HCT116 (cell line): ENCODE results near the gene PIP4P1. TPM values are rescaled to one million over a fixed set of nuclear protein-coding genes. Genes with fewer than 3 reads are reported as not detected.

Experiments used
- ATAC-seq: fragments of 200-7000 bp; cut with Tn5 transposase; 2 replicates; pipeline ENCODE4 v1.9.1; 2020; ENCODE audit warnings: mild to moderate bottlenecking, moderate library complexity
- BruUV-seq: library from RNA; stranded (reverse); fragments of 400-500 nt; replicated peaks from 2 replicates; lab custom pipeline; 2021; lab: Mats Ljungman, UMichigan
- CTCF ChIA-PET: fragments of 300-600 bp; sonication (Branson Sonifier 250); formaldehyde crosslinking; loops from one replicate; lab custom pipeline; 2021; ENCODE audit warnings: antibody characterized with exemption; lab: Charles Lee
- POLR2A ChIA-PET: fragments of 300-600, 350-600 bp; sonication (Branson Sonifier 250); formaldehyde crosslinking; loops from one replicate; lab custom pipeline; 2021; ENCODE audit warnings: antibody characterized with exemption; lab: Charles Lee
- RAD21 ChIA-PET, 2 experiments: fragments of 300-600 bp; sonication (Branson Sonifier 250); formaldehyde crosslinking; loops; one replicate each; lab custom pipeline; 2023; ENCODE audit warnings: low total read pairs in 2 of 2; ENCODE audit not compliant: uncharacterized antibody in 2 of 2, unreplicated experiment in 2 of 2, low non-redundant PET in 1 of 2; lab: Charles Lee
- DNase-seq: peaks from one replicate; pipeline ENCODE4 v3.0.0-alpha.2; 2010; ENCODE audit warnings: low read depth, low spot score
- H2AFZ ChIP-seq: fragments of 200-600 bp; shearing (Covaris generic), sonication (generic); 2 replicates; pipeline ENCODE4 v1.6.1; 2017; ENCODE audit warnings: low read depth, mixed run types, mixed read lengths, antibody characterized with exemption, low read length; ENCODE audit not compliant: poor library complexity, severe bottlenecking
- H3K27ac ChIP-seq: 2 replicates; pipeline ENCODE4 v1.5.1; 2012; ENCODE audit warnings: low read depth, low read length
- H3K27me3 ChIP-seq: fragments of 200-600 bp; sonication (generic); 2 replicates; pipeline ENCODE4 v1.6.1; 2016; ENCODE audit warnings: mixed run types, low read length, mixed read lengths; ENCODE audit not compliant: insufficient read depth
- H3K36me3 ChIP-seq, 2 experiments: fragments of 200-500 bp in 1 of 2; fragments of 200-600 bp in 1 of 2; sonication (Bioruptor generic) in 1 of 2; sonication (generic) in 1 of 2; 2 replicates each; pipeline versions ENCODE4 v1.5.1 to v1.6.1; 2014 to 2016; ENCODE audit warnings: low read length in 2 of 2, inconsistent platforms in 1 of 2, mixed read lengths in 1 of 2, mixed run types in 1 of 2; ENCODE audit not compliant: insufficient read depth in 2 of 2, control insufficient read depth in 1 of 2
- H3K4me1 ChIP-seq, 2 experiments: fragments of 200-600 bp in 1 of 2; sonication (generic) in 1 of 2; 2 replicates each; pipeline versions ENCODE4 v1.5.1 to v1.6.1; 2012 to 2017; ENCODE audit warnings: low read length in 2 of 2, inconsistent platforms in 1 of 2, mild to moderate bottlenecking in 1 of 2, mixed read lengths in 1 of 2, mixed run types in 1 of 2, moderate library complexity in 1 of 2; ENCODE audit not compliant: insufficient read depth in 2 of 2, control insufficient read depth in 1 of 2
- H3K4me2 ChIP-seq: fragments of 200-600 bp; sonication (generic); 2 replicates; pipeline ENCODE4 v1.6.1; 2017; ENCODE audit warnings: mixed run types, low read length, mixed read lengths
- H3K4me3 ChIP-seq, 2 experiments: fragments of 200-600 bp in 1 of 2; sonication (generic) in 1 of 2; replicated peaks in 1 of 2; 2 replicates each; pipeline ENCODE4 v1.5.1; 2011 to 2016; ENCODE audit warnings: low read length in 2 of 2, control low read depth in 1 of 2, low read depth in 1 of 2, mild to moderate bottlenecking in 1 of 2, mixed read lengths in 1 of 2, mixed run types in 1 of 2
- H3K79me2 ChIP-seq: fragments of 200-600 bp; sonication (generic); 2 replicates; pipeline ENCODE4 v1.6.1; 2017; ENCODE audit warnings: mild to moderate bottlenecking, mixed run types, low read length, moderate library complexity, mixed read lengths; ENCODE audit not compliant: insufficient read depth
- H3K9ac ChIP-seq: fragments of 200-600 bp; sonication (generic); 2 replicates; pipeline ENCODE4 v1.6.1; 2016; ENCODE audit warnings: low read length, mixed read lengths
- H3K9me2 ChIP-seq: fragments of 200-600 bp; sonication (generic), shearing (Covaris generic); 2 replicates; pipeline ENCODE4 v1.6.1; 2017; ENCODE audit warnings: mixed run types, mild to moderate bottlenecking, moderate library complexity; ENCODE audit not compliant: insufficient read depth
- H3K9me3 ChIP-seq, 2 experiments: fragments of 200-500 bp in 1 of 2; fragments of 200-600 bp in 1 of 2; sonication (Bioruptor generic) in 1 of 2; sonication (generic) in 1 of 2; 2 replicates each; pipeline ENCODE4 v1.6.1; 2014 to 2017; ENCODE audit warnings: low read length in 2 of 2, mixed read lengths in 2 of 2, inconsistent platforms in 1 of 2, low read depth in 1 of 2, mild to moderate bottlenecking in 1 of 2, mixed run types in 1 of 2, moderate library complexity in 1 of 2; ENCODE audit not compliant: control insufficient read depth in 1 of 2, insufficient read depth in 1 of 2
- H4K20me1 ChIP-seq: fragments of 200-600 bp; sonication (generic), shearing (Covaris generic); 2 replicates; pipeline ENCODE4 v1.6.1; 2017; ENCODE audit warnings: mixed run types, mild to moderate bottlenecking, moderate library complexity; ENCODE audit not compliant: insufficient read depth
- CBX3 ChIP-seq: IDR thresholded peaks from 2 replicates; pipeline ENCODE4 v1.6.1; 2012; ENCODE audit warnings: low read depth
- CEBPB ChIP-seq: IDR thresholded peaks from 2 replicates; pipeline ENCODE4 v1.6.1; 2012; ENCODE audit warnings: low read depth
- ELF1 ChIP-seq: IDR thresholded peaks from 2 replicates; pipeline ENCODE4 v1.6.1; 2012; ENCODE audit warnings: low read depth, borderline replicate concordance
- EZH2 ChIP-seq: fragments of 200-600 bp; sonication (generic); IDR thresholded peaks from 2 replicates; pipeline ENCODE4 v1.6.1; 2017; ENCODE audit warnings: antibody characterized with exemption, mixed run types
- JUND ChIP-seq: IDR thresholded peaks from 2 replicates; pipeline ENCODE4 v1.6.1; 2012
- POLR2A ChIP-seq: IDR thresholded peaks from 2 replicates; pipeline ENCODE4 v1.7.0; 2011; ENCODE audit warnings: borderline replicate concordance; ENCODE audit not compliant: insufficient read depth, insufficient read length; ENCODE audit errors: extremely low read depth
- POLR2AphosphoS5 ChIP-seq: IDR thresholded peaks from 2 replicates; pipeline ENCODE4 v1.6.1; 2011; ENCODE audit warnings: mild to moderate bottlenecking, low read depth, low read length, moderate library complexity
- RAD21 ChIP-seq: IDR thresholded peaks from 2 replicates; pipeline ENCODE4 v1.6.1; 2012; ENCODE audit warnings: low read depth, mild to moderate bottlenecking
- SRF ChIP-seq: IDR thresholded peaks from 2 replicates; pipeline ENCODE4 v1.6.1; 2012; ENCODE audit warnings: low read depth
- ZFX ChIP-seq: fragments of 450-650 bp; IDR thresholded peaks from 2 replicates; pipeline ENCODE4 v1.6.1; 2017
- ZNF274 ChIP-seq: fragments of 200-500 bp; sonication (Bioruptor generic); IDR thresholded peaks from 2 replicates; pipeline ENCODE4 v1.6.1; 2014; ENCODE audit warnings: mild to moderate bottlenecking, low read depth, low read length, inconsistent platforms
- intact Hi-C: fragments of 100-400 bp; cut with micrococcal nuclease; formaldehyde crosslinking; loops from 2 replicates; pipeline ENCODE4 v1.10.0; 2022
- total RNA-seq: library from RNA; stranded (reverse); gene quantifications from one replicate; pipeline ENCODE4 v1.2.1, GENCODE V29; 2021; ENCODE audit not compliant: unreplicated experiment
- TF ChIP-seq, protein P1 (sequence below): IDR thresholded peaks from 2 replicates; pipeline ENCODE4 v1.6.1; 2012
- TF ChIP-seq, protein P2 (sequence below): IDR thresholded peaks from 2 replicates; pipeline ENCODE4 v1.6.1; 2012; ENCODE audit warnings: low read depth
- TF ChIP-seq, protein P3 (sequence below), 3 experiments: fragments of 200-600 bp in 1 of 3; sonication (generic) in 1 of 3; IDR thresholded peaks in 2 of 3; conservative IDR thresholded peaks in 1 of 3; 2 replicates each; pipeline ENCODE4 v1.5.1; 2012 to 2017; ENCODE audit warnings: low read depth in 2 of 3, low read length in 2 of 3, antibody characterized with exemption in 1 of 3, borderline replicate concordance in 1 of 3, control low read depth in 1 of 3, mild to moderate bottlenecking in 1 of 3, mixed read lengths in 1 of 3, mixed run types in 1 of 3, moderate library complexity in 1 of 3; ENCODE audit not compliant: insufficient read depth in 1 of 3

PIP4P1 gene
- total RNA-seq, 1 experiment from 2014 or later: 35.4 TPM

DNA sequence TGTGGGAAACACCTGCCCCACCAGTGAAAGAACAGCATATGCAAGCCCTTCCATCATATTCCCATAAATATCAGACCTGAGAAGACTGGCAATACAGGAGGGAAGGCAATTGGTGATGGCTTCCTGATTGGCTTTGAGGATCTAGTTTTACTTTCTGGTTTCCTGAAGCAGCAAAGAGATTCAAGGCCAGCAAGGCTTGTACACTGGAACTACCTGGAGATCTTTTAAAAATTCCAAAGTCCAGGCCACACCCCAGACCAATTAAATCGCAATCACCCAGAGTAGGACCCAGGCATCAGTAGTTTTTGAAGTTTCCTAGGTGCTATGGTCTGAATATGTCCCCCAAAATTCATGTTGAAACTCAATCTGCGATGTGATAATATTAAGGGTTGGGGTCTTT, 45.0 kb downstream of the PIP4P1 start:
- intact Hi-C loops: no loop called here

More for the DNA sequence above, 45.0 kb downstream of the PIP4P1 start:
- DNase-seq (no peak), ATAC-seq (no peak)
- H3K4me2 ChIP-seq: 0 out of 2 replicates have a peak overlapping the region, but pooled peaks have one; percentile 2
- no peaks in the 10 kb centered on the region for H3K27me3 ChIP-seq
- H3K9ac ChIP-seq: no peak overlapping the region
- CTCF ChIA-PET: interaction anchor here (0.7 to 1.9 kb wide), 15 partner anchors 9 to 264 kb away, joined by 3 to 18 read pairs (median 6); partner anchors contain the start of genes APEX1, CCNB1IP1, OSGEP and PARP2
- POLR2A ChIA-PET: interaction anchor here (1.0 to 3.8 kb wide), 7 partner anchors 8 to 194 kb away, joined by 4 to 30 read pairs (median 6); partner anchors contain the start of genes APEX1, PARP2 and PNP
- RAD21 ChIA-PET: interaction anchor here in 1 of 2 experiments (0.7 to 1.0 kb wide), 2 partner anchors 53 to 191 kb away, joined by 3 read pairs; partner anchors contain the start of gene PNP
- H4K20me1 ChIP-seq: no peaks in the 10 kb centered on the region
- TF ChIP-seq, protein P1, sequence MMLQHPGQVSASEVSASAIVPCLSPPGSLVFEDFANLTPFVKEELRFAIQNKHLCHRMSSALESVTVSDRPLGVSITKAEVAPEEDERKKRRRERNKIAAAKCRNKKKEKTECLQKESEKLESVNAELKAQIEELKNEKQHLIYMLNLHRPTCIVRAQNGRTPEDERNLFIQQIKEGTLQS: no peak
- TF ChIP-seq SRF: no peak
- no peak for TF ChIP-seq CBX3
- no peak for TF ChIP-seq ZNF274
- TF ChIP-seq ZFX: no peak
- TF ChIP-seq, protein P2, sequence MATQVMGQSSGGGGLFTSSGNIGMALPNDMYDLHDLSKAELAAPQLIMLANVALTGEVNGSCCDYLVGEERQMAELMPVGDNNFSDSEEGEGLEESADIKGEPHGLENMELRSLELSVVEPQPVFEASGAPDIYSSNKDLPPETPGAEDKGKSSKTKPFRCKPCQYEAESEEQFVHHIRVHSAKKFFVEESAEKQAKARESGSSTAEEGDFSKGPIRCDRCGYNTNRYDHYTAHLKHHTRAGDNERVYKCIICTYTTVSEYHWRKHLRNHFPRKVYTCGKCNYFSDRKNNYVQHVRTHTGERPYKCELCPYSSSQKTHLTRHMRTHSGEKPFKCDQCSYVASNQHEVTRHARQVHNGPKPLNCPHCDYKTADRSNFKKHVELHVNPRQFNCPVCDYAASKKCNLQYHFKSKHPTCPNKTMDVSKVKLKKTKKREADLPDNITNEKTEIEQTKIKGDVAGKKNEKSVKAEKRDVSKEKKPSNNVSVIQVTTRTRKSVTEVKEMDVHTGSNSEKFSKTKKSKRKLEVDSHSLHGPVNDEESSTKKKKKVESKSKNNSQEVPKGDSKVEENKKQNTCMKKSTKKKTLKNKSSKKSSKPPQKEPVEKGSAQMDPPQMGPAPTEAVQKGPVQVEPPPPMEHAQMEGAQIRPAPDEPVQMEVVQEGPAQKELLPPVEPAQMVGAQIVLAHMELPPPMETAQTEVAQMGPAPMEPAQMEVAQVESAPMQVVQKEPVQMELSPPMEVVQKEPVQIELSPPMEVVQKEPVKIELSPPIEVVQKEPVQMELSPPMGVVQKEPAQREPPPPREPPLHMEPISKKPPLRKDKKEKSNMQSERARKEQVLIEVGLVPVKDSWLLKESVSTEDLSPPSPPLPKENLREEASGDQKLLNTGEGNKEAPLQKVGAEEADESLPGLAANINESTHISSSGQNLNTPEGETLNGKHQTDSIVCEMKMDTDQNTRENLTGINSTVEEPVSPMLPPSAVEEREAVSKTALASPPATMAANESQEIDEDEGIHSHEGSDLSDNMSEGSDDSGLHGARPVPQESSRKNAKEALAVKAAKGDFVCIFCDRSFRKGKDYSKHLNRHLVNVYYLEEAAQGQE: no peak
- TF ChIP-seq, protein P3, sequence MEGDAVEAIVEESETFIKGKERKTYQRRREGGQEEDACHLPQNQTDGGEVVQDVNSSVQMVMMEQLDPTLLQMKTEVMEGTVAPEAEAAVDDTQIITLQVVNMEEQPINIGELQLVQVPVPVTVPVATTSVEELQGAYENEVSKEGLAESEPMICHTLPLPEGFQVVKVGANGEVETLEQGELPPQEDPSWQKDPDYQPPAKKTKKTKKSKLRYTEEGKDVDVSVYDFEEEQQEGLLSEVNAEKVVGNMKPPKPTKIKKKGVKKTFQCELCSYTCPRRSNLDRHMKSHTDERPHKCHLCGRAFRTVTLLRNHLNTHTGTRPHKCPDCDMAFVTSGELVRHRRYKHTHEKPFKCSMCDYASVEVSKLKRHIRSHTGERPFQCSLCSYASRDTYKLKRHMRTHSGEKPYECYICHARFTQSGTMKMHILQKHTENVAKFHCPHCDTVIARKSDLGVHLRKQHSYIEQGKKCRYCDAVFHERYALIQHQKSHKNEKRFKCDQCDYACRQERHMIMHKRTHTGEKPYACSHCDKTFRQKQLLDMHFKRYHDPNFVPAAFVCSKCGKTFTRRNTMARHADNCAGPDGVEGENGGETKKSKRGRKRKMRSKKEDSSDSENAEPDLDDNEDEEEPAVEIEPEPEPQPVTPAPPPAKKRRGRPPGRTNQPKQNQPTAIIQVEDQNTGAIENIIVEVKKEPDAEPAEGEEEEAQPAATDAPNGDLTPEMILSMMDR (IDR thresholded peaks at IDR 0.05 in 2 of 3, conservative IDR thresholded peaks at IDR 0.05 in 1 of 3; ENCODE audit: borderline replicate concordance in 1 of 3, insufficient read depth in 1 of 3, low read depth in 2 of 3, low read length in 2 of 3): no peak
- TF ChIP-seq POLR2AphosphoS5: no peak
- TF ChIP-seq CEBPB: no peak
- no peak for TF ChIP-seq ELF1
- no peak for TF ChIP-seq POLR2A
- TF ChIP-seq RAD21: no peak
- no peak for TF ChIP-seq JUND
- TF ChIP-seq EZH2: no peak
- H3K79me2 ChIP-seq: peaks cover 16% of the 10 kb centered on the region
- H3K36me3 ChIP-seq: no peaks in the 10 kb centered on the region
- H3K4me1 ChIP-seq: peaks cover 8 to 30% of the 10 kb centered on the region in 2 experiments; a peak in 3 of 4 replicates
- H3K4me3 ChIP-seq: no peak overlapping the region
- H3K27ac ChIP-seq: peak overlapping the region; percentile 27; the same call in 1 of the 2 replicates
- H2AFZ ChIP-seq: no peak overlapping the region
- no TSS peak for BruUV-seq
- H3K9me3 ChIP-seq: no peaks in the 10 kb centered on the region
- no peaks in the 10 kb centered on the region for H3K9me2 ChIP-seq
